WI38 (cell line): ENCODE results near the gene TCEA2.

Experiments
- H3K4me3 ChIP-seq: 2 replicates; pipeline ENCODE4 v1.5.1; 2011; ENCODE audit warnings: low read depth, mild to moderate bottlenecking, control low read depth, low read length
- TF ChIP-seq, protein P1 (sequence below): IDR thresholded peaks from 2 replicates; pipeline ENCODE4 v1.5.1; 2012; ENCODE audit warnings: low read depth, mild to moderate bottlenecking, control low read depth, low read length

Gene TCEA2

GRCh38 chr20:64099086-64099786, 36.2 kb downstream of the TCEA2 start:
- no peak overlapping the region for H3K4me3 ChIP-seq
- TF ChIP-seq, protein P1, sequence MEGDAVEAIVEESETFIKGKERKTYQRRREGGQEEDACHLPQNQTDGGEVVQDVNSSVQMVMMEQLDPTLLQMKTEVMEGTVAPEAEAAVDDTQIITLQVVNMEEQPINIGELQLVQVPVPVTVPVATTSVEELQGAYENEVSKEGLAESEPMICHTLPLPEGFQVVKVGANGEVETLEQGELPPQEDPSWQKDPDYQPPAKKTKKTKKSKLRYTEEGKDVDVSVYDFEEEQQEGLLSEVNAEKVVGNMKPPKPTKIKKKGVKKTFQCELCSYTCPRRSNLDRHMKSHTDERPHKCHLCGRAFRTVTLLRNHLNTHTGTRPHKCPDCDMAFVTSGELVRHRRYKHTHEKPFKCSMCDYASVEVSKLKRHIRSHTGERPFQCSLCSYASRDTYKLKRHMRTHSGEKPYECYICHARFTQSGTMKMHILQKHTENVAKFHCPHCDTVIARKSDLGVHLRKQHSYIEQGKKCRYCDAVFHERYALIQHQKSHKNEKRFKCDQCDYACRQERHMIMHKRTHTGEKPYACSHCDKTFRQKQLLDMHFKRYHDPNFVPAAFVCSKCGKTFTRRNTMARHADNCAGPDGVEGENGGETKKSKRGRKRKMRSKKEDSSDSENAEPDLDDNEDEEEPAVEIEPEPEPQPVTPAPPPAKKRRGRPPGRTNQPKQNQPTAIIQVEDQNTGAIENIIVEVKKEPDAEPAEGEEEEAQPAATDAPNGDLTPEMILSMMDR: no peak

DNA sequence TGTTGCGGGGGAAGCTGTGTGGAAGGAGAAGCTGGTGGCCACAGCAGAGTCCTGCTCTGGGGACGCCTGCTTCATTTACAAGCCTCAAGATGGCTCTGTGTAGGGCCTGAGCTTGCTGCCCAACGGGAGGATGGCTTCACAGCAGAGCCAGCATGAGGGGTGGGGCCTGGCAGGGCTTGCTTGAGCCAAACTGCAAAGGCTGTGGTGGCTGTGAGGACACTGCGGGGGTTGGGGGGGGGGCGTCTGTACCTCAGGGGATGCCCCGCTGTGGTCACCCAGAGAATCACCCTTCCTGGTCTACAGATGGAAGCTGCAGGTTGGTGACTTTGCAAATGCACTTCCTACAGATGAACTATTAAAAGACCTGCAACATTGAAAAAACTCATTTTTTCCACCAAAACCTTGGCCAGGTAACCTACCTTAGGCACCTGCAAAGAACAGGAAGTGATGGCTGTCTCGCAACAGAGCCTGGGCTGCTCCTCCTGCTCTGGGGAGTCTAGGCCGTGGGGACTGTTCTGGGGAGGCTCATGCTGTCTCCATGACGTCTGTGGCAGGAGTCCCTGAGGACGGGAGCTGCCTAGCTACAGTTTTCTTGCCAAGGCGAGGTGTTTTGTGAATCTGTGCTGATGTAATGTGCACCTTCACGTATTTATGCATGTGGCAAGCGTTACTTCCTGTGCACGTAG, 37.0 kb downstream of the TCEA2 start:
- no peak overlapping the region for H3K4me3 ChIP-seq
- TF ChIP-seq, protein P1: no peak

GRCh38 chr20:64100566-64100888, 37.5 kb downstream of the TCEA2 start:
- TF ChIP-seq, protein P1: no peak
- H3K4me3 ChIP-seq: no peak overlapping the region

DNA sequence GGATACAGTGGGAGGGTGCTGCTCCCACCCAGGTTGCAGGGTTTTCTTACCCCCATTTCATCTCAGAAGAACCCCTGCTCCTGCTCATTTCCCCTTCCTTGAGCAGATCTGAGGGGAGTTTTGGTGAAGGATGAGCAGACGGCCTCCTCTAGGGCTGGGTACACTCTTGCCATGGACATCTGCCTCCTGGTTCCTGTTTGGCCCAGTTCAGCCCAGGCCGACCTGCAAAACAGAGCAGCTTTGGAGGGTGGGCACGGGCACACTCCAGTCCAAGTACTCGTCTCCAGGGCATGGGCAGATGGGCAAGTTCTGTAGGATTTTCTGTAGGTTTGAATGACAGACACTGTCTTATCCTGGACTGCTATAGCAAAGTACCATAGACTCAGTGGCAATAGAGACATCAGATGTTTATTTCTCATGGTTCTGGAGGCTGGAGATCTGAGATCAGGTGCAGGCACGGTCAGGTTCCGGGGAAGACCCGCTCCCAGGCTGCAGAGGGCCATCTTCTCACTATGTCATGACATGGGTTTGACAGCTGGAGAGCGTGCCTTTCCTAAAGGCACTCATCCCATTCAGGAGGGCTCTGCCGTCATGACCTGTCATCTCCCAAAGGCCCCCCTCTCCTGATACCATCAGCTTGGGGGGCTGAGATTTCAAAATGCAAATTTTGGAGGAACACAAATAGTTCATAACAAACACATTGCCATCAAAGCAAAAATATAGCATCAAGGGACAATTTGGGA, 38.1 kb downstream of the TCEA2 start:
- no peak overlapping the region for H3K4me3 ChIP-seq
- TF ChIP-seq, protein P1: no peak

DNA sequence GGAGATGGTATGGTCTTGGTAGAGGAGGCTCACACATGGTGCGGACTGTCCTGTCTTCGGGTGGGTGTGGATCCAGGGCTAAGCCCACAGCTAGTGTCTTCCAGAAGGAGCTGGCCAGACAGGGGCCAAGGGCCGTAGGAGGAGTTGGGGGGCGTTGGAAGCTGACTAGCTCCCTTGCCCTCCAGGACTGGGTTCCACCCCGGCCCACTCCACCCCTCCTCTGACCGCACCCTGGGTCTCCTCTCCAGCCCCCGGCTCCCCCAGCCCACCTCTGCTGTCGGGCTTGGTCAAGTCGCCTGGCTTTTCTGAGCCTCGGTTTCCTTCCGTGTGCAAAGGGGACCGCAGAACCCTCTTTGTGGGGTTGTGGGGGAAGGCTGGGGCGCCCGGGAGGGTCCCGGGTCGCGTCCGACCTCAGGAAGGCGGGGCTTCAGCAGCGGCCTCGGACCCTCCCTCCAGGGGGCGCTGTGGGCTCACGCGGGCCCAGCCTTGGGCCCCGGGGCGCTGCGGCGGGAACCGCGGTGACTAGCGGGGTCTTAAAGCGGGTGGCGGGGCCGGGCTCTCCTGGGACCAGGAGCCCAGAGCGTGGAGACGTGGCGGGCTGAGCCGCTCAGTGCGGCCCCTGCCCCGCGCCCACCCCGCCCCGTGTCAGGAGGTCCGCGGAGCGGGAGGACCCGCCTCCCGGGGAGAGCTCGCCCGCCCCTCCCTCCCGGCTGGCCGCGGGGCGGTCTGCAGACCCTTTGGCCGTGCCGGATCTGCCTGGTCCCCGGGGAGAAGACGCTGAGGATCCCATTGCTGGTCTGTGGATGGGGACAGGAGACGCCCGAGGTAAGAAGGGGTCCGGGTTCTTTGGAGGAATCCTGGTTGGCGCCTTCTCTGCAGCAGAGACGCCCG, 39.0 kb downstream of the TCEA2 start:
- TF ChIP-seq, protein P1: peak; percentile 53; the same call in 1 of the 2 replicates

DNA sequence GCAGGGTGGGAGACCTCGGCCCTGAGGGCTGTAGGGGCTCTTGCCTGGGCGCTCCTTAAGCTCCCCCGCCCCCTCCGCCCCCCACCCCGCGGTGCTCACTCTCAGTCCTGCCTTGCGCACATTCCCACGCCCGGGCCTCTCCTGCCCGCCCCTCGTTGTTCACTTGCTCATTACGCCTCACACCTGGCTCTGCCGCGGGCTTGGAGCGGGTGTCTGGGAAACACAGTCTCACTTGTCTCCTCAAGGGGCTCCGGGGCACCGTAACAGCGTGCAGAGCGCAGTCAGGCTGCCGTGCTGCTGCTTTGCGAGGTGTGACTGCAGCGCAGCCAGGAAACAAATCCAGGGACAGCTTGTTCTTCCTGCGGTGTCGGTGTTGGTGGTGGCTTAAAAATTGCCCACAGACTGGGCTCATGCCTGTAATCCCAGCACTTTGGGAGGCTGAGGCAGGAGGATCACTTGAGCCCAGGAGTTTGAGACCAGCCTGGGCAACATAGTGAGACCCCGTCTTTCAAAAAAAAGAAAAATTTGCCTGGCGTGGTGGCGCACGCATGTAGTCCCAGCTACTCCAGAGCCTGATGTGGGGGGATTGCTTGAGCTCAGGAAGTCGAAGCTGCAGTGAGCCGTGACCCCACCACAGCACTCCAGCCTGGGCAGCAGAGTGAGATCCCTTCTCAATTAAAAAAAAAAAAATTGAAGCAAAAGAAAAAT, 39.8 kb downstream of the TCEA2 start:
- TF ChIP-seq, protein P1: no peak
- H3K4me3 ChIP-seq: no peak overlapping the region

More for the DNA sequence above, 39.0 kb downstream of the TCEA2 start:
- H3K4me3 ChIP-seq: no peak overlapping the region
